DOHH2 (cell line): ENCODE results near the gene SLX4IP.

Experiments
- EZH2phosphoT487 ChIP-seq: fragments of 200-600 bp; sonication (generic); IDR thresholded peaks from 2 replicates; pipeline ENCODE4 v1.6.1; 2017; ENCODE audit warnings: borderline replicate concordance, mild to moderate bottlenecking, antibody characterized with exemption, low read length, moderate library complexity, mixed read lengths
- TF ChIP-seq, protein P1 (sequence below): fragments of 200-600 bp; sonication (generic); IDR thresholded peaks from one replicate; pipeline ENCODE4 v1.5.1; 2014; ENCODE audit warnings: antibody characterized with exemption, mild to moderate bottlenecking, low read depth, low read length; ENCODE audit not compliant: poor library complexity, severe bottlenecking

DNA sequence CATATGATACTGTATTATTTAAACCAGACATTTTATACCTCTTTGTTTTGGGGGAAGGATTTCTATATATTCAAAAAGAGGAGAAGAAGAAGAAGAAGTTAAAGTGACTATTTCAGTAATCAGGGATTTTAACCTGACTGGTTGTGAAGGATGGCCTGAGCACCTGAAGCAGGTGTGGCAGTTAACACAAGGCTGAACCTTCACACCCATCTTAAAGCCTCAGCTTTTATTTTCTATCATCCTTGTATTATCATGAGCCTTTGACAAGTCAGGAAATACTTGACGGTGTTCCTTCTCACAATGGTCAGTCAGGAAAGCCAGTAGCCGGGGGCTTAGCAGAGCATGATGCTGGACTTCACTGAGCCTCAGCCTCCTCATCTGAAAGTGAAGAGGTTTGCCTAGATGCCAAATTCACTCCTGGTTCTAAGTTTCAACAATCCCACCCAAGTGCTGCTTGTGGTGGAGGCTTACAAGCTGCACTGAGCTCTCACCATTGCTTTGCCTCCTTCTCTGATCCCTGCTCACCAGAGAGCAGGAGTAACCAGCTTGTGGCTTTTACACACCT is 121.5 kb downstream of the SLX4IP start:
- TF ChIP-seq, protein P1, sequence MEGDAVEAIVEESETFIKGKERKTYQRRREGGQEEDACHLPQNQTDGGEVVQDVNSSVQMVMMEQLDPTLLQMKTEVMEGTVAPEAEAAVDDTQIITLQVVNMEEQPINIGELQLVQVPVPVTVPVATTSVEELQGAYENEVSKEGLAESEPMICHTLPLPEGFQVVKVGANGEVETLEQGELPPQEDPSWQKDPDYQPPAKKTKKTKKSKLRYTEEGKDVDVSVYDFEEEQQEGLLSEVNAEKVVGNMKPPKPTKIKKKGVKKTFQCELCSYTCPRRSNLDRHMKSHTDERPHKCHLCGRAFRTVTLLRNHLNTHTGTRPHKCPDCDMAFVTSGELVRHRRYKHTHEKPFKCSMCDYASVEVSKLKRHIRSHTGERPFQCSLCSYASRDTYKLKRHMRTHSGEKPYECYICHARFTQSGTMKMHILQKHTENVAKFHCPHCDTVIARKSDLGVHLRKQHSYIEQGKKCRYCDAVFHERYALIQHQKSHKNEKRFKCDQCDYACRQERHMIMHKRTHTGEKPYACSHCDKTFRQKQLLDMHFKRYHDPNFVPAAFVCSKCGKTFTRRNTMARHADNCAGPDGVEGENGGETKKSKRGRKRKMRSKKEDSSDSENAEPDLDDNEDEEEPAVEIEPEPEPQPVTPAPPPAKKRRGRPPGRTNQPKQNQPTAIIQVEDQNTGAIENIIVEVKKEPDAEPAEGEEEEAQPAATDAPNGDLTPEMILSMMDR, result no peak
- TF ChIP-seq EZH2phosphoT487, result no peak
